ENCODE results near the gene FBN2.

- TF ChIP-seq EZH2 (IDR thresholded peaks at IDR 0.05; ENCODE audit: borderline replicate concordance, low read depth, low read length, poor library complexity, severe bottlenecking) (no peak), CTCF (conservative IDR thresholded peaks at IDR 0.05; ENCODE audit: low read depth, low read length) (no peak)
Measured at GRCh38 chr5:128397876-128398275, 140.2 kb downstream of the FBN2 start.

All from A673 (cell line).